Measurements from ENCODE around the gene AKR7A3.
"Not testable (repeated sequence)": the region's sequence is repeated elsewhere in the genome, so short reads cannot be mapped to it uniquely, and the experiment has no call there.

Gene AKR7A3

DNA sequence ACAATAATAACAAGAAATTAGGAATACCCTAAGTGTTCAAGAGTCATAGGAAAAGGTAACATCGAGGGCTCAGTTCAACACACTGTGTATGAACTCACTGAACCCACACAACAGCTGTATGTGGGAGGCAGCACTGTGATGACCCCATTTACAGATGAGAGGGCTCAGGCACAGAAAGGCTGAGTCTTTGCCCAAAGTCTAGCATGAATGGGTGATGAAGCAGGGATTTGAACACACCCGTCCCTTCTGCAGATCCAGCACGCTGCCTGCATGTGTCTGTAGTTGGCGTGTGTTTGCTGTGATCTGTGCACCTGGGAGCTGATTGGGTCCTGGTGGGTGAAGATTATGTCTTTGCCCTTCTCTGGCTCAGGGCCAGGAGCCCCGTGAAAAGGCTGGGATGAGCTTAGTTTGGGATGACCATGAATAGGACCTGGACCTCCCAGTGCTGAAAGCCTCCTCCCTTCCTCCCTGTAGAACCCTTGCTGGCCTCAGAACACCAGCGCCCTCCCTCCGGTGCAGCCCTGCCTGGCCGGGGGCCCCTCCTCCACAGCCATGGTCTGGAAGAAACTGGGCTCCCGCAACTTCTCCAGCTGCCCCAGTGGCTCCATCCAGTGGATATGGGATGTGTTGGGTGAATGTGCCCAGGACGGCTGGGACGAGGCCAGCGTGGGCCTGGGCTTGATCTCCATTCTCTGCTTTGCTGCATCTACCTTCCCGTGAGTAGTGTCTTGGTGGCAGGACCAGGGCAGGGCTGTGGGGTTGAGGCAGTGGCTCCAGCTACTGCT is 28.7 kb upstream of the AKR7A3 start:
- DNase-seq (ENCODE audit: low read depth): no peak

DNA sequence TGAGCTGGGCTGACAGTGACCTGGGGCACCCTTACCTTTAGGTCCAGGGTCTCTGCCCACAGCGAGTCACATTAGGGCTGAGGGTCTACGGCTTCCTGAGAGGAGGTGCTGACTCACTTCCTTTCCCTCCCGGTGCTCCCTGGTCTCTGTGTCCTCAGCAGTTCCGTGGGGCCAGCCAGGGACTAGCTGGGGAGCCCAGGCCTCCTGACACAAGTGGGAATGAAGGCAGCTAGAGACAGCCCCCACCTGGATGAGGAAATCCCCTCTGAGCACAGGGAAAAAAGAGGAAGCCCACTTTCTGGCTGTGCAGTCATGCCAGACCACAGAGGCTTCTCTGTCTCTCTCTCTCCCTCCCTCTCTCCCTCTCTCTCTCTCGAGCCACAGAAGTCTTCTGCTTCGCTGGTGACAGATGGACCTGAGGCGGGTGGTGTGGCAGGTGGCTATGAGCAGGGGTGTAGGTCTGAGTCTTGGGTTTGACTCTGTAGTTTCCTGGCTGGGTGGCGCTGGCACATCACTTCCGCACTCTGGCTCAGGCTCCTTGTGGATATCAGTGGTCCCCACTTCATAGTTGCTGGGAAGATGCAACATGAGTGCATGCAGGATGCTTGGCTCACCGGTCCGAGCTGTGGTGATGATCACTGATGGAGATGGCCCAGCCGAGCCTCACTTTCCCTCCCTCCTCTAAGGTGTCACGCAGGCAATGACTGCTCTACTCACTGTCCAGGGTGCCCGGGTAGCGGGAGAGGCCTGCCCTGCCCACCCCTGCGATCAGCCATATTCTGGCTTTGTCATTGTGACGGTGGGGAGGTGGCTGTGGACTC is 27.0 kb upstream of the AKR7A3 start:
- peak; percentile 70 for DNase-seq (ENCODE audit: low read depth)

DNA sequence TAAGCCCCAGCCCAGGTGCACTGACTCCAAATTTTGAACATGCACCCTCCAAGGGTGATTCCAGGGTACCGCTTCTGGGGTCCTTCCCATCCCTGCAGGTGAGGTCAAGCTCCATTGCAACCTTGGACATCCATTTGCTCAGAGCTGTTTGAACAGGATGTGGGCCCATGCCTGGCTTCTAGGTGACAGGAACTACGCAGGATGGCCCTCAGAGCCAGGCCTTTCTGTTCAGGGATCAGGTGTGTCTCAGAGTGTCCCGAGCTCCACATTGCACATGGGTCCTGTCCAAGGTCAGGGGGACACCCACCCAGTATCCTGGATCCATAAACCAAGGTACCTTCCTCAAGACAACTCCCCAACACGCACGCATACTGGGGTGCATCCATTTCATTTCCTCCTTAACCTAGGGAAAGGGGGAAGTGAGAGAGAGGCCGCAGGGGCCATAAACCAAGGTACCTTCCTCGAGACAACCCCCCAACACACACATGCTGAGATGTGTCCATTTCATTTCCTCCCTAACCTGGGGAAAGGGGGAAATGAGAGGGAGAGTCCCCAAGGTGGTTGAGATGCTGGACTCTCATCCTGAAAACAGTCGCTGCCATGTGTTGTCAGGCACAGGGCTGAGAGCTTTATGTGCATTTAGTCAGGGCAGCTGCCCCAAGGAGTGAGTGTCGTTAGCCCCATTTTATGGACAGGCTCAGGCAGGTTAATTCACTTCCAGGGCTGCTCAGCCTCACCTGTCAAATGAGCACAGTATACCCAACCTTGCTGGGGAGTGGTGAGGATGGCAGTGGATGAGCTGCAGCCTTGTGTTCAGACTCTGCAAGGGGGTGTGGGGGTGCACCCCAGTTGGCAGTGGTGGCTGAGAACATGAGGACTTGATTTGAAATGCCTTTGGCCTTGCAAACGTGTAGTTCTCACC is 25.7 kb upstream of the AKR7A3 start:
- no peak for DNase-seq (ENCODE audit: low read depth)

DNA sequence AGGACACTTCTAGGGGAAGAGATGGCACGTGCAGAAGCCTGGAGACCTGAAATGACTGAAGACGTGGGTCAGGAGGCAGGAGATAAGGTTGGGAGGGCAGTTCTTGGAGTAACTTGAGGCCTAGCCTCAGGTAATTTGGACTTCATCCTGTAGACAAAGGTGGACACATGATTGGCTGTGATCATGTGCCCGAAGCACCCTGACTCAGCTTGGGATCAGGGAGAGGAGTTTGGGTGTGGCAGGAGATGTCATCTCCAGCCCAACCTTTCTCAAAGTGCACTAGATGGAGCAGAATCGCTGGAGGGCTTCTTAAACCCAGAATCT is 25.0 kb upstream of the AKR7A3 start:
- DNase-seq (ENCODE audit: low read depth): no peak

DNA sequence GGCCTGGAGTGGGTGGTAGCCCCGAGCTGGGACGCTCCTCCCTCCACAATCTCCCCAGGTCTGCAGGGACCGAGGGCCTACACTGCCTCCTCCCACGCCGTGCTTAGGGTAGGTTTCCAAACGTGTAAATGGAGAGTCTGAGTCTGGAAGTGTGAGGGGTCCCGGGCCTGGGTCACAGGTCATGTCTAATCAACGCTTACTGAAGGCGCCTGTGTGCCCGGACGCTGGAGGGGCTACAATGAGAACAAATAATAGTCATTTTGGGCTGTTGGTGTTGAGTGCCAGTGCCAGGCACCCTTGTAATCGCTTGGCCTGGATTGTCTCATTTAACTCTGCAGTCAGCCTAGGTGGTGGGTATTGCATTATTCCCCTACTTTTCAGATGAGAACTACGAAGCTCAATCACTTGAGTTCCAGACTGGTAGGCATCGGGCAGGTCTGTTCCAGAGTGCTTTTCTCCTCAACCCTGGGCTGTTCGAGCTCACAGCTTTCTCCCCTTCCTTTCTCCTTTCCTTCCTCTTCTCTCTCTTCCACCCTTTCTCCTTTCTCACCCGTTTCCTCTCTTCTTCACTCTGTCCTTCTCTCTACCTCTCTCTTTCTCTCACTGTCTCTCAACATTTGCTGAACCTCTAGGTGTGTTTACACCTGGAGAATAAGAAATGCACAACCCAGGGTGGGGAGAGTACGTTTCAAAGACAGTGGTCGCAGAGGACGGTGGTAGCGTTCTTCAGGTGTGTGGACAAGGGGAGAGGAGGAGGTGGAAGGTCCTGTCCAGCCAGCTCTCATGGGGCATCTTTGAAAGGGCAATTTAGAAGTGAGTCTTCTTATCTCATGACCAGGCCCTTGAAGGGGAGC is 24.4 kb upstream of the AKR7A3 start:
- no peak for DNase-seq (ENCODE audit: low read depth)

DNA sequence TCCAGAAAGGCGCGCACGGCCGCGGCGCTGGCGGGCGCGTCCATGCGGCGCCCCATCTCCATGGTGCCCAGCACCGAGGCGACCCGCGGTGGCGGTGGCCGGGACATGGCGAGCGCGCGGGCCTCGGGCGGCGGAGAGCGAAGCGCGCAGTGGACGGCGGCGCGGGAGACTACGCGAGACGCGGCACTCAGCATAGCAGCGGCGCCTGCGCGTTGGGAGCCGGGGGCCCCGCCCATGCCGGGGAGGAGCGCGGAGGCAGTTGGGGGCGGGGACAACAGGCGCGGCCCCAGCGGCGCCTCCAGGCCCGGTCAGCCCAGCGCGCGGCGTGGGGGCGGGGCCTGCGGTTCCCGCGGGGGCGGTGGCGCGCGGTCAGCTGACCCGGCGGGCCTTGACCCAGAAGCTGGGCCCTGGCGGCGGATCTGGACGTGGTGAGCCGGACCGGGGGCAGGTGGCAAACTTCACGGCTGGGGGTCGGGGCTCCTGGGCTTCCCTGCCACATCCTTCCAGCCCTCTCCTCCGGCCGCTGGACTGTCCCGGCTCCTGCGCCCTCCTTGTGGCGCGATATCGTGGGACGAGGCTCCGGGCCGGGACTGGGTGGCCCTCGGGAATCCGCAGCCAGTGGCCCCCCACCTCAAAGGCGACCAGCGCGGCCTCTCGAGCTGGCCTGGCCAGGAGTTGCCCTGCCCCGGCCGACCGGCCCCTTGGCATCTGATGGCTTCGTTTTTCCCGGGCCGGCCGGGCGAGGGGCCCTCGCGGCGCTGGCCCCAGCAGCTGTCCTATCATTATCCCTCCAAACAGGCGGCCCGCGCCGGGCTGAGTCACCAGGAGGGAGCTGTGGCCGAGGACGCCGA is 23.6 kb upstream of the AKR7A3 start, which contains the start of the genes AKR7A2 and SLC66A1:
Gene AKR7A2, minus strand, starts transcription at position 214 of the 851 bp plus-strand sequence. Its CDS starts 20 bp downstream, at position 194.
Gene SLC66A1, plus strand, starts transcription at position 396 of the 851 bp plus-strand sequence. CDS start 5,352 bp downstream, outside the sequence.
- peak; percentile 94 for DNase-seq (ENCODE audit: low read depth)

DNA sequence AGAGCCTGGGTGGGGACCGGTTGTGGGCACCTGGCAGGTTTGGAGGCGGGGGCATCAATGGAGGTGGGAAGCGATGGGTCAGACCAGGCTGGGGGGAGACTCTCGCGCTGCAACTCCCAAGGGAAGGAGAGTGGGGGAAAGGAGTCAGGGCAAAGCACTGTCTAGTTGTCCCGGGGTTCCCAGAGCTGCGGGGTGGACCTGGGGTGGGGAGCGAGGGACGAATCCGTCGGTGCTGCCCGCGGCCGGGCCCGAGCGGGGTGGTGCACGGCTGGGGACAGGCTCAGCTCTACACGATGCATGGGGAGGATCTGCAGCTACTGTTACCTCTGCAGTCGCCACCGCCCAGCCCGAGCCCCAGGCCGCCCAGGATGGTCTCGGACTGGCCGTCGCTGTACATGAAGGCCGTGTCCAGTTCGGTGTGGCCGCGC is 22.9 kb upstream of the AKR7A3 start:
- DNase-seq (ENCODE audit: low read depth): no peak

DNA sequence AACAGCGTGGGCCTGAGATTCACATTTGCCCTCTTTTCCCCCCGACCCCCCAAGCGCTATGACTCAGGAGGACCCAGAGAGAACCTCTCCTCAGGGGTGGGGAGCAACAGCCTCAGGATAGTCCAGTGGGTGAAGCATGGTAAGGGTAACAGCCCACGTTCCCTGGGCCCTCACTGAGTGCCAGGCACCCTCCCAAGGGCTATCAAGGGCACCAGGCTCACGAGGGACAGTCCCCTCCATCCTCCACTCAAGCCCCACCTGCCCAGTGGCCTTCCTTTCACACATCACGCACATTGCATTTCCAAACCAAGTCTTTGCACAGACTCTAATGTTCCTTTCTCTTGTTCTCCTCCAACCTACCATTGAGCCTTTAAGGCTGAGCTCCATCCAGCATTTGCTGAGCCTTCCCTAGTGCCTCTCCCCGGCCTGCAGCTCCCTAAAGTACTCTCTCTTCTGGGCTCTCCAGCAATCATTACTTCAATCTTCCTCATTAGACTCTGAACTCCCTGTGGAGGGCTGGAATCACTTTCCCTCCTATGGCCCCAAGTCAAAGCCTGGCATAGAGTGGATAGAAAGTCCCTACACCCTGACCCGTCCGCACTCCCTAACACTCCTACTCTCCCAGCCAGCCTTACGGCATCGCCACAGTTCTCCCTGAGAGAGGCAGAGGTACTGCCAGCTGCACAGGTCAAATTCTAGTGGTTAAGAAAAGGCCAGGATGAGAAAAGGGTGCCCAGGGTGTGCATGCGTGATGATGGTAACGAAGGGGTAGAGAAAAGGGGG is 22.3 kb upstream of the AKR7A3 start:
- no peak for DNase-seq (ENCODE audit: low read depth)

DNA sequence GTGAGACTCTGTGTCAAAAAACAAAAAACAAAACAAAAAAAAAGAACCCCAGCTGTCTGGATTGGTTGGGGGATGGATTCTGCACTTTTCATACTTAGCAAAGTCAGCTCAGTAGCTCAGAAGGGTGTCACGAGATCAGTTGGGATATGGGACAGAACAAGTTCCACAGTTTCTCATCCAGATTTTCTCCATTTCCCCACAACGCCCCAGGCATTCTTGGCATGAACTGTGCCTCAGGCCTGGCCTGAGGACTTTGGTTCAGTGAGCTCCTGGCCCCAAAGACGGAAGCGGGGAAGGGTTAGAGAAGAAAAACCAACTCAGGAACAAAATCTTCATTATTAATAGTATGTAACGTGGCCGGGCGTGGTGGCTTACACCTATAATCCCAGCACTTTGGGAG is 21.5 kb upstream of the AKR7A3 start:
- no peak for DNase-seq (ENCODE audit: low read depth)

DNA sequence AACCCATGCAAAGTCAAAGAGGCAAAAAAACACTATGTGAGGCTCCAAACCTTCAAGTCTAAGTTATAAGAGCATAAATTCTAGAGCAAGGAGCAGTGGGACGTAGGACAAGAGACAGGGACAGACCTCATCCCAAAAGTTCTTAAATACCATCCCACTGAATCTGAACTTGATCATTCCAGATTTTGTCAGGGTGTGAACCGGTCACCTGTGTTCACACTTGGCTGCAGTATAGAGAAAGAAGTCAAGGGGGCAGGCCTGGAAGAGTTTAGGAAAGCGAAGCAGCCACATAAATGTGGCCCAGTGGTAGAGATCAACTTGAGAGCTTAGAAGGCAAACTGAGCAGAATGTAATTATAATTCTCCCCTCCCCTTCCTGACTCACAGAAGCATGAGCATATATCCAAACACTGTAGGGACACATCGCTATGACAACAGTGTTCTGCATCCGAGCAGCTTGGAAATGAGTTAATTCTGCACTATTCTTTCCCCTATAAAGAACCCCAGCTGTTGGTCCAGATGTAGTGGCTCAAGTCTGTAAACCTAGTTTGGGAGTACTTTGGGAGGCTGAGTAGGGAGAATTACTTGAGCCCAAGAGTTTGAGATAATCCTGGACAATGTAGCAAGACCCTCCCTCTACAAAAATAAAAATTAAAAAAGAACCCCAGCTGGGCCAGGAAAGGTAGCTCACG is 20.7 kb upstream of the AKR7A3 start:
- peak; percentile 83 for DNase-seq (ENCODE audit: low read depth)

DNA sequence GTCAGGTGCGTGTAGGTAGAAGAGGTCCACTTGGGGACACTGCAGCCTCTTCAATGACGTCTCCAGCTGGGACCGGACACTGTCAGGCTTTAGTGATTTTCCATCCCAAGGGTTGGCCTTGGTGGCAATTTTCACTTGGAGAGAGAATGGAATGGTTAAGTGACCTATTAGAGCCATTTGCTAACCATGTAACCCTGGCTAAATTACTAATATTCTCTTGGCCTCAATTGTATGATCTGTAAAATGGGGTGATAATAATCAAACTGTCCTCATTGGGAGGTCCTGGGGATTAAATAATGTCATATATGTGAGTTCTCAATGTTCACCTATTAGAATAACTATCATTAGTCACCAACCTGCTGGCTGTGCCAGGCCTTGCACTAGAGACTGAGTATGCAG is 19.9 kb upstream of the AKR7A3 start:
- no peak for DNase-seq (ENCODE audit: low read depth)

DNA sequence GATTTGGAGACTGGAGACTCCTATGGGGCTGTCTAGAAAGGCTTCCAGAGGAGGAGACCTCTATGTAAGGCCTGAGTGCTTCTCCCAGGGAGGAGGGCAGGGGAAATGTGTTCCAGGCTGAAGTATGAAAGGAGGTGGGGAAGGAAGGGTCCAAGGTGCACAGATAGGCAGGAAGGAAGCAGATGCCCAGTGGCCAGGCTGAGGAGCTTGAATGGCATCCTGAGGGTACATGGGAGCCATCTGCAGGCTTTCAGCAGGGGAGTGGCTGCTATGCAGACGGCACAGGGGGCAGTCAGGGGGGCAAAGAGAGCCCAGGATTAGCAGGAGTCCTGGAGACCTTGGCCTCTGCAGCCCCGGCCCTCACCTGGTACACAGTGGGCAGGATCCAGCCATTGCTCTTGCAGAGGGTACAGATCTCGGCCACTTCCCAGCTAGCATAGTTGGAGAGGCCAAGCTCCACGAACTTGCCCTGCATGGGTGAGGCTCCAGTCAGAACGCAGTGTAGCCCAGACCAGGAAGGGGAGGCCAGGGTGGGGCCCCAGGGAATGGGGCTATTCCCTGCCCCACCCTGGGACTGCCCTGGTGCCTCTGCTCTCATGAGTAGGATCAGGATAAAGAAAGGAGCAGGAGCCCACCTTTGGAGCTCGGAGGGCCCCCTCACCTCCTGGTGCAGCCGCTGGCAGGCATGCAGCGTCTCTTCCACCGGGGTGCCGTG is 19.4 kb upstream of the AKR7A3 start:
- no peak for DNase-seq (ENCODE audit: low read depth)

DNA sequence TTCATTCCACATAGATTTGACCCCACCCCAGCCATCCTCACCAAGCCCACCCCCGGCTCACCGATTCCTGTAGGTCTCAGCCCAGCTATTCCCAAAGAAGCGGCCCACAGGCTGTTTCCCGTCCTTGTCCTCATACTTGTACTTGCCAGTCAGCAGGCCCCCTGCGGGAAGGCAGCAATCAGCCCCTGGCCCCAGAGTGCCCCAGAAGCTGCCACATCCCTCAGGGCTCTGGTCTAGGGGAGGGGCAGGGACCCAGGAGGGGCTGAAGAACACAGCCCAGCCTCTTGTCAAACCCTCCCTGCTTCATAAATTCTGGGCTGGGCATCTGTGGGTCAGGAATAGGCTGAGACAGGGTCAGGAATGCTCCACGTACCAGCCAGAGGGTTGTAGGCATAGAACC is 18.4 kb upstream of the AKR7A3 start:
- no peak for DNase-seq (ENCODE audit: low read depth)

DNA sequence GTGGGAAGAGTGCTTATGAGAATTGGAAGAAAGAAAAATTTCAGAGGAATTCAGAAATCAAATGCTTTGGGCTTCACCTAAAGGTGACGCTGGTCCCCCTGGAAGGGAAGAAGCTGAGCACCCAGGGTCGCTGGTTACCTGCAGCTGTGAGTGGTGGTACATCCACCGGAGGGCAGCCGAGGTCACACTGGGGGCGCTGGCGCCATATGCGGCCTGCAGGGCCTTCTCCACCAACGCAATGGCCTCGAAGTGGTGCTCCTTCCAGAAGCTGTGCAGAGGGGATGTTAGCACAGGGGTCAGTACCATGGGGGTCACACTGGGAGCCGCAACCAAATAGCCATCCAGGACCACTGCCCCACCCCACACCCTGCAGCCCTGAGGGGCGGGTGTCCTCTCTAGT is 17.3 kb upstream of the AKR7A3 start:
- no peak for DNase-seq (ENCODE audit: low read depth)

DNA sequence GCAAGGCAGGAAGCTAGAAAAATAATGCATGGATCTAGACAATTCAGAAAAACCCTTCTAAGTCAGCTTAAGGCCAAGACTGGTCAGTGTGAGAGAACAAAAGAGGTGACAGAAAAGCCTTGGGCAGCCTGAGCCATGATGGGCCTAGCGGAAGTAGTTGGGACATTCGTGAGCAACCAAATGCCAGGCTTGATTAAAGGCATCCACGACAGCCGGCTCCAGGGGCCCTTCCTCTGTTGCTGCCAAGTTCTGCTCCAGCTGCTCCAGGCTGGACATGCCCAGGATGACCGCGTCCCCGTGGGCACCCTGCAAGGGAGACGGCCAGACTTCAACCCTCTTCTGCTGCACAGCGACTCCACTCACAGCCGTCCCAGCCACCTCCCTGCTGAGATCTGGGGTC is 15.5 kb upstream of the AKR7A3 start:
- not testable (repeated sequence) for DNase-seq (ENCODE audit: low read depth)

DNA sequence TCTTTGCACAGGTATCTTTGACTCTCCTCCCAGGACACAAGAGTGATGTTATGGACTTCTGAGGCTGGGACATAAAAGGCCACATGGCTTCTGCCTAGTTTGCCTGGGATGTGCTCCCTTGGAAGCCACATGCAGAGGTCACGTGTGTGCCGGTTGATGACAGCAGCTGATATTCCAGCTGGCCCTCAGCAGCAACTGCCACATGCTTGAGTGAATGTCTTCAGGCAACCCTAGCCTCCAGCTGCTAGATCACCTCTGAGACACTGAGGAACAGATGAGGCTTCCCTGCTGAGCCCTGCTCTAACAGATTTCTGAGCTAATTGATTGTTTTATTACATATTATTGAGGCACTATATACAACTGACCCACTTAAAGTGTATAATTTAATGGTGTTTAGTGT is 11.6 kb upstream of the AKR7A3 start:
- no peak for DNase-seq (ENCODE audit: low read depth)

DNA sequence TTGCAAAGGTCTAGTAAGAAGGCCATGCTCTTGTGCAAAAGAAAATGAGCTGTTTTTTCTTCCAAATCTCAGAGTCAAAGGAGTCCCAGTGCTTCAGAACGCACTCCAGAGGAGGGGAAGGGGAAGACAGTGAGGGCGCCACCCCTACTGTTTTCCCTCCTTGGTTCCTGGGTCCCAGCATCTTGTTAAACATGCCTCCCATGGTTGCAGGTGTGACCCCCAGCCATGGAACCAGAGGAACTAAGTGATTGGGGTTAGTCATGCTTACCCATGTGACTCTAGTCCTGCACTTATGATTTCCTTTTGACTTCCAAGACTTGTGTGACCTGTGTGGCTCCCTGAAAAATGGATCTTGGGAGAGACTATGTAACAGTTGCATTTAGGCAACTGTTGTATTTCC is 6.1 kb upstream of the AKR7A3 start:
- DNase-seq (ENCODE audit: low read depth): no peak

DNA sequence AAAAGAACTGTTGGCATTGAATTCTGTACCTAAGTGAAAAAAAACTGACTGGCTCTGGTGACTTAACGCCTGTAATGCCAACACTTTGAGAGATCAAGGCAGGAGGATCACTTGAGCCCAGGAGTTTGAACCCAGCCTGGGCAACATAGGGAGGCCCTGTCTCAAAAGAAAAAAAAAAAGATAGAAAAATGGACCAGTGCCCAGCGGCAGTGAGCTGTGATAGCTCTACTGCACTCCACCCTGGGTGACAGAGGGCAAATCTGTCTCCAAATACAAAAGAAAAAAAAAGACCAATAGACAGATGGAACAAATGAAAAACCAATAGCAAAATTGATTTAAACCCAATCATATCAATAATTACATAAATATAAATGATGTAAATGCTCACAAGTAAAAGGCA is 674 bp upstream of the AKR7A3 start:
- DNase-seq (ENCODE audit: low read depth): no peak
